Activated CD4-positive, alpha-beta T cell treated with anti-CD3 and anti-CD28 coated beads for 1 hour (primary cell): ENCODE results near the gene RTKN2.

Experiments
- DNase-seq: peaks from one replicate; pipeline ENCODE4 v3.0.0-alpha.2; 2020

RTKN2 gene

DNA sequence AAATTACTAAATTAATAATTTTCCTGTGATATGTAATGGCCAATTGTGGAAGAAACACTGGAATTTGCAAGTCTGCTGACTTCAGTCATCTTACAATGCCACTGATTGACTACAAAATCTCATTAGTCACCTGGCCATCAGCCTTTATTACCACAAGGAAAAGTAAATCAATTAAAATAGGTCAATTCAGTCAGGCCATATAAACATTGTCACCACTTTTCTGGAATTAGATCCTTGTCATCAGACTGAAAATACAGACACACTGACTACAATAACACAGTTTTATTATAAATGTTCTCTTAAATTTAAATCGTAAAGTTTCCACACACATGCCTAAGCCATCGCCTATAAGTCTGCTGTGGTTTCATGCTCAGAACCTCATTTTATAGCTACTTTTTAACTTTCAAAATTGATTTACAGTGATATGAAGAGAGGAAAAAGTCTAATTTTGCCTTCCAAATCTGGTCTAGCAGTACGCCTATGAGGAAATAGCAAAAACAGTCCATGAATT lies 54.2 kb downstream of the RTKN2 start:
- no peak for DNase-seq

DNA sequence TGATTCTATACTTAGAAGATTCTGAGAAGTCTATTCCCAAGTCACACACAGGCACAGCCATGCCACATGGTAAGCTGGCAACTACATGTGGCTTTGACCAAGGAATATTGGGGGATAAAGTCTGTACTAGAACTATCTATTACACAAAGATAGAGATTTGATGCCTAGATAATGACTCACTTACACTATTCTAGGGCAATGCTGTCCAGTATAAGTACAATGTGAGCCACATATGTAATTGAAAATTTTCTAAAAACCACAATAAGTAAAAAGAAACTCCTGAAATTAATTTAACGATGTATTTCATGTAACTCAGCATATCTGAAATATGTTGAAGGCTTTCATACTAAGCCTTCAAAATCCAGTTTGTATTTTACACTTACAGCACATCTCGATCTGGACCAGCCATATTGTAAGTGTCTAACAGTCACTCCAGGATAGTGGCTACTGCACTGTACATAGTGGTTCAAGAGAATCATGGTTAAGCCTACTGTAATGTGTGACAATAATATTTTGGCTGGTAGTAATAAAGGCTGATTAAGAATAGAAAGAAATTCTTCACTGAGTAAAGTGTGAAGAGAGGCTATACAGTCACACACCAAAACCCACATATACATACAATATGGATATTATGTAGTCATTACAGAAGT lies 62.8 kb downstream of the RTKN2 start:
- DNase-seq = no peak

DNA sequence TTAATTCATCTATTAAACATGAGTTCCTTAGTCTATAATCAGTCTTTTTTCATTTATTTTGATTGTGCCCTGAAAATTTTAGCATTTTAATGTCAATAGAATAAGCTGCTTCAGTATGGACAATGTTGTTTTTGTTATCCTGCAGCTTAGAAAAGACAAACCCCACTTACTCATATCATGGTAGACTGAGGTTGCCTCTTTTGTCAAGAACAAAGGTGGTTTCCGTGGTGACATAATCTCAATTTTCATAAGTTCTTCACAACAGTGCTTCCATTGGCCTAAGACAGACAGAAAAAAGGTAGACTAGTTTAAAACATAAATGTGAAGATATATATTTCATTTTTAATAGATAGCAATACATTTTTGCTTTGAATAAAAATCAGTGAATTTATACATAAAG lies 69.1 kb downstream of the RTKN2 start:
- no peak for DNase-seq

DNA sequence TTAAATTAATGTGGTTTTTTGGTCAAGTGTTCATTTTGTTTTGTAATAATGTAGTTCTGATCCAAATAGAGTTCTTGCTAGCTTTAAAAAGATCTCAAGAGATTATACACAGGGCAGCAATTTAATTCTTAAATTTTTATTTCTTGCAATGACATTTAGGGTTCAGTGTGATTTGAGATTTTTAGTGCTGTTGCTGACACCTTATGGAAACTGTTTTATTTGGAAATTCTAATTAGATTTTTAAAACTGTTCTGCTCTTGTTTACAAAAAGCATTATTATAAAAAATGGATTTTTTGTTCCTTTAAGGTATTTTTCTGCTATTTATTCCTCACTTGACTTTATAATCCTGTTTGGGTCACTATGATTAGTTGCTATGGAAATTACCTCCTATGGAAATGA lies 72.1 kb downstream of the RTKN2 start:
- no peak for DNase-seq

DNA sequence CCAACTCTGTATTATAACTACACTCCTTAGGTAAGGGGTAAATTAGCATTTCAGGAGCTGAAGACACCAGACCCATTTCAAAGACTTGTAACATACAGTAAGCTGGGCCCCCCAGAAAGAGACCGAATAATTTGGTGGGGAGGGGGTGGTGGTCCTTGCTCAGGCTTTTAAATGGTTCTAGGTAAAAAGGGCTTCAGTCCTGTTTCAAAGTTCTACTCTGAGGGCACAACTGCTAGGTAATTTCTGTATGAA lies 73.0 kb downstream of the RTKN2 start:
- no peak for DNase-seq

DNA sequence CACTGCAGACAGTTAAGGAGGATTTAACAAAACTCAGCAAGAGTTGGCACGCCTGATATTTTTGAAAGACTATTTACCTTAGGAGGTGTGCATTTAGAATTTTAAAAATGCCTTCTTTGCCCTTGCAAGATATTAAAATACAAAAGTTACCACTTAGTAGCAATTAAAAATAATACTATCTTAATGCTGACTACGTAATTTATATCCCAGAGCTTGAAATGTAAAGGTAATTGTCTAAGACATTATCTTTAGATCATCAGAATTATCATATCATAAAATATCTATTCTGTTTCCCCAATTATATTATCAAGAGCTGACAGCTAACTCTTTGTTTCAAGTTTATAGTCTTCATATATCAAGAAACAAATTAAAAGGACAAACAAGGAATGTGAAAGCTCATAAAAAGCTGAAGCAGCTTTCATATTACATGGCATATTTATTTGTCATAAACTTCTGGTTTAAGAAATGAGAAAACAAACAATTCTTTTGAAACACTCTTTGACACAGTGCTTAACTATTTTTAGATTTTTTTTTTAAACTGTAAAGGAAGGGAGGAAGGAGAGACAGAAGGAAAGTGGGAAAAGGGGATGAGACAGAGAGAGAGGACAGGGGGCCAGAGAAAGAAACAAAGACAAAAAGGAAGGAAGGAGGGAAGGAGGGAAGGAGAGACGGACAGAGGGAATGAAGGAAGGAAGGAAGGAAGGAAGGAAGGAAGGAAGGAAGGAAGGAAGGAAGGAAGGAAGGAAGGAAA lies 73.5 kb downstream of the RTKN2 start:
- DNase-seq = no peak

DNA sequence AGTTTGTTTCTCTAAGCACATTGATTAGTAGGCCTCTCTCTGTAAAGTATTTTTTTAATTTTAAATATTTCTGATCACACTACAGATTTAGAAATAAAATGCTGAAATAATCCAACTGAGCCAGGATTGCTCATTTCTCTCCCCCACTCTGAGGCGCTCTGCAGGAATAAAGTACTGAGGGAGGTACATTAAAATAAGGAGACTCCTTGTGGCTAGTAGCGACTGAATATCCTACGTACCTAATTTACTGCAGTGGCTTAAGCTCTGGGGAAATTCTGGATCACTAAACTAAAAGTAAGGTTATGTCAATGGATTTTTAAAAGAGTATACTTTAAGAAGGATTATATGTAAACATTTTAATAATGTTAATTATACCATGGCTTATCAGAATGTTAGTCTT lies 75.2 kb downstream of the RTKN2 start:
- no peak for DNase-seq

DNA sequence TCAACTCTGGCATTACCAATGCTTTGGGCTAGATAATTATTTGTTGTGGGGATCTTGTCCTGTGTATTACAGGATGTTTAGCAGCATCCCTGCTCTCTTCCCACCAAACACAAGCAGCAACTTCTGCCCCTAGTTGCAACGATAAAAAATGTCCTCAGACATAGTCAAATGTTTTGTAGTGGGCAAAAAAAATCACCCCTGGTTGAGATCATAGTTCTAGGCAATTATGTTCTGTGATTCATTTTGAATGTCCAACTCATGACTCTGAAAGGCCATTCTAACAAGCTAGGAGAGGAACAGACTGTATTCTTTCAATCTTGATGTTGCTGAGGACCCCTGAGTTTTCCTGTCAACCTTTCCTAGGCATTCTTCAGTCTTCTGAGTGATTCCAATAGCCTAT lies 79.5 kb downstream of the RTKN2 start:
- no peak for DNase-seq

DNA sequence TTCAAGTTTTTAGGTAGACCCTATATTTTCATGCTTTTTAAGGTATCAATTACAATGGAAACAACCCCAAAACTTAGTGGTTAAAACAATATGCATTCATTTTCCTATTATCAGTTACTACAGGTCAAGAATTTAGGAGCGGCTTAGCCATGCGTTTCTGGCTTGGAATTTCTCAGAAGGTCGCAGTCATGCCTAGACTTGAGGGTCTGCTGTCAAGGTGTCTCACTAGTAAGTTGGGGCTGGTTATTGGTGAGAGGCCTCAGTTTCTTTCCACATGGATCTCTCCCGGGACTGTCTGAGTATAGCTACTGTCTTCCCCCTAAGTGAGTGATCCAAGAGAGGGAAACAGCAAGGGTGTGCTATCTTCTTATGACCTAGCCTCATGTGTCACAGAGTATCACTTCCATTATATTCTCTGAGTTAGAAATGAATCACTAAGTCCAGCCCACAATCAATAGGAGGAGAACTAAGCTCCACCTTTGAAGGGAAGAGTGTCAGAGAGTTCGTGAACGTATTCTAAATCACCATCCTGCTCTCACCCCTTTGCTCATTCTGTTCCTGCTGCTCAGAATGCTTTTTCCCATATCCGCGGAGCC lies 80.5 kb downstream of the RTKN2 start:
- DNase-seq = no peak

DNA sequence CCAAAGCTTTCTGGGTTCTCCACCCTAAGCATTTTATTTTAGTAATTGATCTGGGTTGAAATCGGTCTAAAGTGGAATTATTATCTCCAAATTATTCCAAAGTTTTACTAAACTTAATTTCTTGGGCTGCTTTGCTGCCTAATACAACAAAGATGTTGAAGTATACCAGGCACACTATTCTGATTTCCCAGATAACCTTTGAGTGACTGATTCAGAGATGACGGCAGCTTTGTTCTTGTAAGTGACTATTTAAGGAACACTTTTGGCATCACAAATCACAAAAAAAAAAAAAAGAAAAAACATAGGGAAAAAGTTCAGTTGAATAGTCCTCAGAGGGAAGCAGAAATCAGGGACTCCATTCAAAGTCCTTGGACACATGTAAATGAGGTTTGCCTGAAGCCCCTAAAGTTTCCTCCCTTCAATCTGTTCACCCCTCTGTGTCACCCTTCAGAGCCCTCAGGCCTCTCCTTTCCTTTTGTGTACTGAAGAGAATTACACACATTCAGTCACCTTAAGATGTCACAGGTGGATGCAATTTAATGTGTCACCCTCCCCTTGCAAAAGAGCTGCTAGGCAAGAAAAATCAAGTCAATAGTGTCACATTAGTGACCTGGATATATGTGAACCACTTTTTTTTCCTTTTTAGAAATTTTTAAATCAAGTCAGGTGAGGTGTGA lies 81.5 kb downstream of the RTKN2 start:
- no peak for DNase-seq

DNA sequence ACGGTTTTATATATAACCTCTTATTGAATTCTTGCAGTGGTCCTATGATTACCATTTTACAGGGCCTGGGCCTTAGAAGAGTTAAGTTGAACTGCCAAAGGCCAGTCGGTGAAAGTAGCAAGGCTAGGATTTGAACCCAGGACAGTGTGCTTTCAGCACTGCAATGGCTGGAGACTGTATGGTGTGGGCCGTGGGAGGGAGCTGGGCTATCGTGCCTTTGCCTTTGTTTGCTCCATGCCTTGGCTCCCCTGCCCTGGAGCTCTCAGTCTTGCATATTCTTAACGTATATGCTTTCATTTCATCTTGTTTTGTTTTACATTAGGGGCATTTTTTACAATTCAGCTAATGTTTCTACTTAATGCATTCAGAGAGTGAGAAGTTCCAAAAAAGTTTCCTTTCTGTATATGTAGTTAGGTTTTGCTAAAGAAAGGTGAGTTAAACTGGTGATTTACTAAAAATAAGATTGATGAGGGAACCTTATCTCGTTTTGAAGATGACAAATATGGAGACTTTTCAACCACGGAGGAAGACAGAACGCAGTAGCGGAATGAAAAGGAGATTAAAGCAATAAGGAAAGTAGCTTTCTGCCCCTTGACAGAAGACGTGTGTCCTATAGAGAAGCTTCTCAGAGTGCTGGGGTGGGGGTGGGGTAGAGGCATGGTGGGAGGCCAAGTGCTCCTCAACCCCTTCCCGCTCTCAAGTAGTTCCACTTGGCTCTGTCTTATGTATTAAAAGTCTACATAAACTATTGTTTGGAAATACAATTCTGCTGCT lies 82.5 kb downstream of the RTKN2 start:
- DNase-seq = no peak

DNA sequence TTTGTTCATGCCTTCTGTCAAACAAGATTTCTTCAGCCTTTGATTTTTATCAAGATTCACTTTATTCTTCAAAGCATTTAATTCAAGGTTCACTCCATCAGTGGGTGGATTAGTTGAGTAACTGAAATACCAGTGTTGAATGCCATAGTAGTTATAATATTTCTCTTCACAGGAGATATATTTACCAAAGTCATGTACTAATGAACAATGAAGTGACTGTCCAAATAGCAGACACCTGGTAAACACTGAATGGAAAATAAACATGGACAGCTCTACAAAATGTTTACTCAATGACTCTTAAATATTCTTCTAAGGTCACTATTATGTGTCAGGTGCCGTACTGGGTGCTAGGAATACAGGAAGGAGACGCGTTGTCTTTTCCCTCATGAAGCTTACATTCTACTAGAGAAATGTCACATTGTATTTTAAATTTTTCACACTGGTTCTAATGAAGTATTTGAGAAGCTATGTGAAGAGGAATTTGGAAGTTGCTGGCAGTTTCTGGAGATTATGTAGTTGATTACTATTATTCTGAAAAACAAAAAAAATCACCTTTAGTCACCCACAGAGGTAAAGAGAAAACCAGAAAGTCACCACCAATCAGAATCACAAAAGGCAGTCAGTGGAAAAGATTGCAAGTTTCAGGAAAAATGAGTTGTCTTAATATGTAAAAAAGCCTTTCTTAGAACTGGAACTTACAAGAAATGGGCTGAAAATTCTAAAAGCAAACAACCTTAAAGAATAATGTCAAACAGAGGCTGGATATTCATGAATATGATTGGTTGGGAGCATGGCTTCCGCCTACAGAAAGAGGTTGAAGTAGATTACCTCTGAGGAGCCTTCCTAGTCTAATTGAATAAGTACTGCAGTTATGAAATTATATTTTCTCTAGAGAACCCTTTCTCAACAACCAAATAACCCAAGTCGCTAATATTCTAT lies 84.5 kb downstream of the RTKN2 start:
- DNase-seq = no peak

DNA sequence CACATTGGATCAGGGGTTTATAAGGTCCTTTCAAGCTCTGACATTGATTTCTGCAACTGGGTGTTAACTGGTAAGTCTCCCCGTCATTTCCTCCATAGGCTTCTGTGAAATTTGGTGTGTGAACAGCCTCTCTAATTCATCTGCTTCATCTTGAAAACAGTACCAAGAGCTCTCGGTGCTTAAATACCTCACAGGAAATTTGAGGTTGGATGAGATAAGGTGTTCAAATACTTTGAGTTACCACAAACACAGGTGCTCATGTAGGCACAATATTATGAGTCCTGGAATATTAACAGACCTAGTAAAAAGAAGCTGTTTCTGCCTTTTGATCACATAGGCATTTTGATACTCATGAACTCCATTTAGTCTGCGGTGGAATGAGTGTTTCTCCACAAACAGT lies 85.2 kb downstream of the RTKN2 start:
- DNase-seq = no peak

DNA sequence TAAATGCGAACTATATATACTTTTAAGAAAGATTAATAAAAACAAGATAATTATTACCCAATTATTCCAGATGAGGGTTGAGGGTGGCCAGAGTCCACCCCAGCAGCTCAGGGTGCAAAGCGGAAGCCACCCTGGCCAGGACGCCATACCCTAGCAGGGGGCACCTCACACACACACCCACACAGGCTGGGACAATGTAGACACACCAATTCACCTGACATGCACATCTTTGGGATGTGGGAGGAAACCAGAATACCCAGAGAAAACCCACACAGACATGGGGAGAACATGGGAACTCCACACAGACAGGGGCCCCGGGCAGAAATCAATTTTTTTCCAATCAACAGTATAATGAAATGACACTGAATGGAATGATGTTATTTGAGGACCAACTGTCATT lies 86.0 kb downstream of the RTKN2 start:
- no peak for DNase-seq

DNA sequence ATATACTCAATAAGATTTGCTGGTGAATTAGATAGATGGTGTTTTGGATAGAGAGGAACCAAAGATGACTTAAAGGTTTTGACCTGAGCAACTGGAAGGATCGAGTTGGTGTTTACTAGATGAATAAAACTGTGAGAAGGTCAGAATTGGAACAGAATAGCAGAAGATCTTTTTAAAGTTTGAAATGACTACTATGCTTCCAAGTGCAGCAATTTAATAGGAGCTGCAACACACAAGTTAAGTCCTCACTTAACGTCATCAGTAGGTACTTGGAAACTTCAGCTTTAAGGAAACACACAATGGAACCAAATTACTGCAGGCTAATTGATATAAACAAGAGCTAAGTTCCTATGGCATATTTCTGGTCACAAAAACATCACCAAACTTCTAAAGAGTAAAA lies 86.5 kb downstream of the RTKN2 start:
- DNase-seq = no peak

DNA sequence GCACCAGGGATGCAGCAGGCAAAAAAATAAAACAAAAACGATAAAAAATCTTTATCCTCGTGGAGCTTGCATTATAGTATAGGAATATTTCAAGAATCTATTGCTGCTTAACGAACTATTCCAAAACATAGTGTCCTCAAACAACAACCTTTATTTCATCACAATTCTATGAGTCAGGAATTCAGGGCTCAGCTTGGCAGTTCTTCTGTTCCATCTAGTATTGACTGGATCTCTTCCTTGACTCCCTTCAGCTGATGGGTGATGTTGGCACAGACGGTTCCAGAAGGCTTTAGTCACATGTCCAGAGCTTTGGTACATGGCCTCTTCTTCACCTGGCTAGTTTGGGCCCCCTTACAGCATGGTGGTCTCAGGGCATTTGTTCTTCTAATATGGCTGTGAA lies 88.0 kb downstream of the RTKN2 start:
- DNase-seq = no peak

DNA sequence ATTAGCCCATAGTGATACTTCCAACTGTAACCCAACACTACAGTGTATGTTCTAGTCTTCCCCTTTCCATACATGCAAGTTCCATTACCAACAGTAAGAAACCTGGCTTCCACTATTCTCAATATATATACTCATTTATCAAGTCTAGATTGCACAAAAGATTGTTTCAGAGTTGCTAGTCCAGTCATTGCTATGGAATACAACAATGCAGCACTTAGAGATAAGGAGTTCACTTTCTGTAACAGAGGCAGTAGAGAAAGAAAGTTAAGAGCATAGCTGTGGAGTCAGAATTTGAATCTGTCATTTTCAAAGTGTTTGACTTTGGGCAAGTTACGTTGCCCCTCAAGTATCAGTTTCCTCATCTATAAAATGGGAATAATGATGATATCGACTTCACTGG lies 90.1 kb downstream of the RTKN2 start:
- no peak for DNase-seq

DNA sequence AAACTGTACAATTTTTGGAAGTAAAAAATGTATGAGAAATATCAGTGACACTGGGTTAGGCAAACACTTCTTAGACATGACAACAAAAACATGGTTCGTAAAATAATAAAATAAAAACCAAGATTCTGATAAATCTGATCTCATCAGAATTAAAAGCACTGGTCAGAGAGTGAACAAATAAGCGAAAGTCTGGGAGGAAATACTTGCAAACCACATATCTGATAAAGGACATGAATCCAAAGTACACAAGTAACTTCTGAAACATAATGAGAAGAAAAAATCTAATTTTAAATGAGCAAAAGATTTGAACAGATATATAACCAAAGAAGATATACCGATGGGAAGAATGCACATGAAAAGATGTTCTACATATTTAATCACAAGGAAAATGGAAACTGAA lies 91.5 kb downstream of the RTKN2 start:
- no peak for DNase-seq

DNA sequence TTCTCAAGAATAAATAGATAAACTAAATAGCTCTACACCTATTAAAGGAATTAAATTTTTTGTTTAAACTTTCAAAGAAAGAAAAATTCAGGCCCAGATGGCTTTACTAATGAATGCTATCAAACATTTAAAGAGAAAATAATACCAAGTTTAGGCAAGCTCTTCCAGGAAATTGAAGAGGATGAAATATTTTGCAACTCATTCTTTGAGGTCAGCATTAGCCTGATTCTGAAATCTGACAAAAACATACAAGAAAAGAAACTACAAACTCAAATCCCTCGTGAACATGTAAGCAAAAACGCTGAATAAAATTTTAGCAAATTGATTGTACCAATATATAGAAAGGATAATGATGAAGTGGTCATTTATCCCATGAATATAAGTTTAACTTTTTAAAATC lies 93.4 kb downstream of the RTKN2 start:
- DNase-seq = no peak

DNA sequence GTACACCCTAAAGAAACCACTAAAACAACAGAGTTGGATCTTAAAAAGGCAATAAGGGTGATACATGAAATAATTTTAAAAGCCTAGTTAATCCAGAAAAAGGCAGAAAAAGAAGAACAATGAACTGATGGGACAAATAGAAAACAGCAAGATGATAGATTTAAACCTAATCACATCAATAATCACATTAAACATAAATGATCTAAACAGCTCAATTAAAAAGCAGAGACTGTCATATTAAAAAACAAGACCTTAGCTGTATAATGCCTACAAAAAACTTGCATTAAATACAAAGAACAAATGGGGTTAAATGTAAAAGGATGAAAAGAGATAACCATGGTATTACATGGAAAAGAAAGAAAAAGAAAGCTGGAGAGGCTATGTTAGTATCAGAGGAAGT lies 96.2 kb downstream of the RTKN2 start:
- DNase-seq = no peak

DNA sequence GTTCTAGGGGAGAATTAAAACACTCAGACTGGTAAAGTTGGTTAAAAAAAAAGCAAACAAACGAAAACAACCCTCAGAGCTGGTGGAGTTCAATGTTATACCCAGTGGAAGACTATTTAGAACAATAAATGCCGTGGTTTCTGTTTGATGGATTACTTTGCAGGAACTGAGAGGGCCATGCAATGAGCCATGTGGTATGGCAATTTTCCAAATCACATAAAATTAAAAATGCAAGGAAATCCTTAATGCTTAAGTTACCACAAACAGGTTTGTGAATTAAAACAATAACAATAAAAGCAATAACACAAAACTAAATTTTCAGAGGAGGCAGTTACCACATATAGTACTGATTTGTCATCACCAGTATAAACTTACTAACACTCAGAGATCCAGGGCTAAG lies 96.9 kb downstream of the RTKN2 start:
- no peak for DNase-seq

DNA sequence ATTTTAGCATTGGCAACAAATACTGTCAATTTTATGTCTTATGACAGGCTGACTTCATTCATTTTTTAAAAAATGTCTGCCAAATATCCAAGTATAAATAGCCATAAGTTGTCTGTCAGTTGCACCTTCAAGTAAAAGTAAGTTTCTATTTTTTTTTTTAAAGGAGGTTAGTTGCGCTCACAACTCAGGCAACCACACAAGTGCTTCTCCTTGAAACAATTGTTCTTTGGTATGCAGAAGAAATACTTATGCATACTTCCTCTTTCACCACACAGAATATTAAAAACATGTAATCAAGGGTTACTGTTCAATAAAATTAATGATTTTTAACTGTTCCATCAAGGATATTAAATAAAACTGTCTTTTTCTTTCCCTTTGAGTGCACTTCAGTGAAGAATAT lies 97.9 kb downstream of the RTKN2 start:
- no peak for DNase-seq
